Hippocampal formation (tissue), 2 donors: ENCODE data around the gene ZFAND3.

Experiments
- DNase-seq, 2 donors: peaks; one replicate each; lab custom pipeline; 2025; lab: John Stamatoyannopoulos, UW

ZFAND3 gene

DNA sequence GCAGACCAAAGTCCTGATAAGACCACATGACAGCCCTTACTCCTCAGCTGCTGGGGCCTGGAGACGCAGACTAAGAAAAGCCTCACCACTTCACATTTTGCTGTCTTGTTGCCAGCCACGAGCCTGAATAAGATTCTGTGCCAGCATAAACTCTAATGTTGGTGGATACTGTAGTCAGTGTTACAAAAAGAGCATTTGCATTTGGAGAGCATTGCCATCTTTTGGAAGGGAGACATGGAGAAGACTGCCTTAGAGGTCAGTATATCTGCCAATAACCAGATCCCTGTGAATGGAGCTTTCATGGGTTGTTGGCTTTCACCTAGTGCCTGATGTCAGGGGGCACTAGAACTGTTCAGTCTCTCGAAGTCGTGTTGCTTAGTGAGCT is 315.2 kb downstream of the ZFAND3 start:
- DNase-seq = no peak

DNA sequence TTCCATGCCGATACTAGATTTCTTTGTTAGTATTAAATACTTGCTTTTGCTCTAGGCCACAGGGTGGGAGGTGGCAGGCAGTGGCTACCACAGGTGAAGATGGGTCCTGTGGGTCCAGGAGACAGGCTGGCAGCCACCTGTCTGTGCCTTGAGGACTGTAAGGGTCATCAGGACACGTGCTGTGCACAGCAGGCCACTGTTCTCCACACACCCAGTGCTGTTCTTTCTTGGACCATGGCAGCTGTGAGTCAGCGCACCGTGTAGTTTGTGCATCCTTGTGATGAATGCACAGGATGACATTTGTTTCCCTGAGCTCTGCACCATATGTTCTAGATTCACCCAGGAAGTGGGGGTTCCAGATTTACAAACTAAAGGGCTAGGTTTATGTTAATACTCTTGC is 317.0 kb downstream of the ZFAND3 start:
- no peak for DNase-seq

- DNase-seq = no peak
These were observed 318.2 kb downstream of the ZFAND3 start for GRCh38 chr6:38137608-38138265.

DNA sequence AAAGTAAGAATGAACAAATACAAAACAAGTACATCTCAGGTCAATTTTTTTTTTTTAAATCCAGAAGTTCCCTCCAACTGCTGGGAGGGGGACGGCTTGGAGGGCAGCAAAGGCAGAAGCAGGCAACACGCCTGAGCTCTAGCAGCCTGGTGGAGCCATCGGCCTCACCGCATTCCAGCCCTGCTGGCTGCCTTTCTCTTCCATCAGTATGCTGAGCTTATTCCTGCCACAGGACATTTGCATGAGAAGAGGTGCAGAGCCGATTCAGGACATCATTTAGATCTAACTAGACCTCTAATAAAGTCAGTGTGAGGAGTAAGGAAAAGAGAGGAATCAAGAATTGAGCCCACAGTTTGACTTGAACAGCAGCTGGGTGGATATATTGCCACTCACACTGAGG is 318.8 kb downstream of the ZFAND3 start:
- no peak for DNase-seq

DNA sequence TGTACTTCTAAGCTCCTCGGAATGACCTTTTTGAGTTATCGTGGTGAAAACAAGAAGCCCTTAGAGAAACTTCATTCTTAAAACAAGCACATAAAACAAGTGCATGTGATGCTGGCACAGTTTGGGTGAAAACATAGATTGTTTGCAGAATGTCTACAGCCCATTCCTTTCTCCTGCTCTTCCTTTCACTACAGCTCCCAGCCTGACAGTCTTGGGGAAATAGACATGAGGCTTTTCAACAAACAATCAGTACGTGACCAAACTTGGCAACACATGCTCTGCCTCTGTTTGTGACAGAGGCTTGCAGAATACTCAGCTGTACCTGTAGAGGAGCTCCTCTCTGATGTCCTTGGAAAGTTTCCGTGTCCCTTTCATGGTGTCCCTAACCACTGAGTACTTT is 321.6 kb downstream of the ZFAND3 start:
- no peak for DNase-seq

DNA sequence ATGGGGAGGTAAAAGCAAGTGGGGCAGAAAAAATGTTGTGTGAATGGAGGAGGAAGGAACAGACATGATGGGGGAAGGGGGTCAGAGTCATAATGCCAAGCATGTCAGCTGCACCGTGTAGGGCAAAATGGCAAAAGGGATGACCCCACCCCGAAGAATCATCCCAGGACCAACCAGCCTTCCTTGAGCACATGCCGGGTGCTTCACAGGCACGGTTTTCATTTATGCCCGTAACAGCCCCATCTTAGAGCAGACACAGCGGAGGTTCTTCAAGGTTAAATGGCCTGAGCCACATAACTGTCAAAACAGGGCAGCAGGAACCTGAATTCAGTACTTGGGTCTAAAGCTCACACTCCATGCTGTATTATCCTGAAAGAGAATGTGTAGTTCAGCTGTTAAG is 322.2 kb downstream of the ZFAND3 start:
- DNase-seq = no peak

- DNase-seq = no peak
These were observed 322.8 kb downstream of the ZFAND3 start for GRCh38 chr6:38142178-38142902.

GRCh38 chr6:38143191-38144150 is 323.9 kb downstream of the ZFAND3 start:
- peak; percentile 44 to 51 for DNase-seq

GRCh38 chr6:38144365-38144945 is 324.9 kb downstream of the ZFAND3 start:
- DNase-seq = no peak

DNA sequence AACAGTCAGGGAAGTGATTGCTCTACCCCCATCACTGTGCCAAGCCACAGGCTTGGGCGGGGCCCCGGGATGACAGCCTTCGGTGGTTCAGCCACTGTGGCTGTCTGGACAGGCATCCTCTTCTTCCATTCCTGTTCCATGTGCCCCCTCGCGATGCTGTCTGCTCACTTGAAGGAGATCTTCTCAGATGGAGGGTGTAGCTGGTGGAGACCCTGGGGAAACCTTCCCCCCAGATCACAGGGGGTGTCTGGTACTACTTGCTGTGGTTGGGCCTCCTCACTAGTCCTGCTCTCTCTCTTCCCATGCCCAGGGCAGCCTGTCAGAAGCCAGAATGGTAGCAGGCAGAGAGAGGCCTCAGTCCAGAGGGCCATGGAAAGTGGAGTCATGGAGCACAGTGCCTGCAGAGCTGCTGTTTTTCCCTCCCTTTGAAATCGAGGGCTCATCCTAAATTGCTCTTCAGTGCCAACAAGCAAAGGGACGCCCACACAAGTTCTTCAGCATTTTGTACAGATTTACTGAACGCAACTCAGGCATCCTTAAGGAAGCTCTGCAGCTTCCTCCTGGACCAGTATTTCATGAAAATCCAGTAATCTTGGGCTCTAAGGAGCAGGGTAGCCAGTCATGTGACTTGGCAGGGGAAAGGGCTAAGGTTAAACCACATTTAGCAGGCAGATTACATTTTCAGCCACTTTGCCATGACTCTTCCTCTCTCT is 326.6 kb downstream of the ZFAND3 start:
- DNase-seq = no peak

DNA sequence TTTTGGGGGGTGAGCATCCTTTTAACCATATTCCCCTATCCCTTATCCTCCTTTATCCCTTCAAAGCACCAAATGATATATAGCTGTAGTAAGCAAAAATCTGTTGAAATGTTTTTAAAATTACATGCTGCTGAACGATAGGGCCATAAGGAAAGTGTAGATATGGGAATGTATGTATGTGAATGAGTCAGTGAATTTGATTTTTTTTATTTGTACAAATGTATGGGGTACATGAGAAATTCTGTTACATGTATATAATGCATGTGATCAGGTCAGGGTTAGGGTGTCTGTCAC is 327.2 kb downstream of the ZFAND3 start:
- no peak for DNase-seq

GRCh38 chr6:38148606-38149005 is 329.1 kb downstream of the ZFAND3 start:
- no peak for DNase-seq

GRCh38 chr6:38149531-38149930 is 330.0 kb downstream of the ZFAND3 start:
- DNase-seq = no peak

DNA sequence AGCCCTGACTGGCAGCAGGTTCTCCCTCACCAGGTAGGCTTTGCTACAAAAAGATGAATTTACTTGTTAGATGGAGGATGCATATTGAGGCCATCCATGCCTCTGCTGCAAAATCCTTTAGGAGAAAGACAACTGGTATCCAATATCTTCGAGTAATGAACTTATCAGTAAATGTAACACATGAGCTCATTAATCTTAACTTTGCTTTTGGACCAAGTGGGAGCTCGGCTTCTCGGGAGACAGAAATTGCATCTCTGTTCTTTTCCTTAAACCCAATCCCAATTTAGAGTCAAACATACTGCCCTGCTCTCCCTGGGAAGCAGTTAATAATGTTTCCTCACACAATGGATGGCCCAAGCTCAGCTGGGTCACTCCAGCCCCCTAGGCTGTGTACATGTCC is 330.5 kb downstream of the ZFAND3 start:
- no peak for DNase-seq

- no peak for DNase-seq
These were observed 331.3 kb downstream of the ZFAND3 start for GRCh38 chr6:38150681-38151296.

- no peak for DNase-seq
These were observed 332.3 kb downstream of the ZFAND3 start for GRCh38 chr6:38151580-38152500.

DNA sequence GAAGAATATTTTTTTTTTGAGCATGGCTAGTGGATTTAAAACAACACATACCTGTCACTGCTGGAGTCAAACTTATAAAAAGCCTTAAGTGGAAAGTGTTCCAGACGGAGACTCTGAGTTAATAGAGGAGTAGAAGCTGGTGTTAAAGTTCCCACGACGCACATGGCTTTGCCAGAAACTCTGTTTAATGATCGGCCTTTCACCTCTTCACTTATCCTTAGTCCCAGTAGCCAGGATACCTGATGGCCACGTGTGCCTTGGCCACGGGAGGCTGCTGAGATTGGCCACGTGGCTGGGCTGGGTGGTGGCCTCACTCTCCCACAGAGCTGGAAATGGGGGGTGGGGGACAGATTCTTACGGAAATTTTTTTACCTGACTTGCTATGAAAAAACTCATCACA is 333.1 kb downstream of the ZFAND3 start:
- no peak for DNase-seq

- no peak for DNase-seq
These were observed 333.7 kb downstream of the ZFAND3 start for GRCh38 chr6:38153076-38153797.

DNA sequence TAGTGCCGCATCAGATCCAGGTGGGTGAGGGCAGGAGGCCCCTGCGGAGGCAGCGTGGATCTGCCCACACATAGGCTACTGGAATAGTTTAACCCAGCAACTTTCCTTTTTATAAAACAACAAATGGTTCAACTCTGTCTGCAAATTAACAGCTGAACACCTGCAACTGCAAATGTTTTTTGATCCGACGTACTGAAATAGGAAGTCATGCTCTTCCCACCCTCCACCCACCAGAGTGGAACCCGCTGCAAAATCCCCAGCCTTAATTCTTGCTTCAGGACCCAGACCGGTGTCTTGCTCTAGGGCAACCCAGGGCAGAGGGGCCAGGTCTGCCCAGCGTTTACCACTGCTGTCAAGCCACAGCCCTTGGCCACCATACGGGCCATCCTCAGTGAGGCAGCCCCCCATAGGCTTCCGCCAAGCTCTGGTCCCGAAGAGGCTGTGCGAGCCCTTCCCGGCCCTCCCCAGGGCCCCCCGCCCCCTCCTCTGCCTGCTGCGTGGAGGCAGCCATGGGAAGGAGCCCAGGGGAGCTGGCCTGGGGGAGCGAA is 334.3 kb downstream of the ZFAND3 start:
- DNase-seq = no peak
